Measurements from ENCODE around the gene HTR1A. TPM values are rescaled to one million over a fixed set of nuclear protein-coding genes. Genes with fewer than 3 reads are reported as not detected.
A peak's percentile ranks its signal among the peaks of the same experiment; 100 is the strongest.

Gene HTR1A
- total RNA-seq = not detected
- long read RNA-seq = 0 reads

GRCh38 chr5:63962279-63962678 lies at the start of gene HTR1A:
Gene HTR1A (minus strand): TSS chr5:63962445. CDS start chr5:63961719, 726 bp downstream.
- ATAC-seq (no peak), DNase-seq (no peak)
- intact Hi-C loops (cut with DNase I, micrococcal nuclease) = no loop called here

GRCh38 chr5:64003966-64004365 lies 41.7 kb upstream of the HTR1A start:
- intact Hi-C loops (cut with DNase I, micrococcal nuclease) = no loop called here
- ATAC-seq (no peak), DNase-seq (no peak)

DNA sequence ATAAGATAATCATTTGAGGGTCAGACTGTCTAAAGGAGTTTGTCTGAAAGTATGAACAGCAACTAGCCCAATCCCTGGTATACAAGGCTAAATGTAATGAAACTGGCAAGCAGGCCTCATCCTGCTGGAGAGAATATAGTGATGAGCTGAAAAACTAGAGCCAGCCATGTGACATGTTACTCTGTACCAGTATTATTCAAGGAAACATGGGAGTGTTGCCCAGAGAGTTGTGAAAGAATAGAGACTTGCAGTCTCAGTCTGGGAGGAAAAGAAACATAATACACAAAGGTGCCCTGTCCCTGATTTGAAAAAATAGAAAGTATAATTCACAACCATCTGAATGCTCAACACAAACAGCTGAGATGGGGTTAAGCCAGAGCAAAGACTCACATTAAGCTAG lies 37.9 kb upstream of the HTR1A start:
- intact Hi-C loops (cut with DNase I, micrococcal nuclease) = no loop called here
- DNase-seq (no peak), ATAC-seq (no peak)

GRCh38 chr5:63987053-63987452 lies 24.8 kb upstream of the HTR1A start:
- ATAC-seq = no peak

GRCh38 chr5:63981864-63982263 lies 19.6 kb upstream of the HTR1A start:
- intact Hi-C loops (cut with DNase I, micrococcal nuclease) = no loop called here
- ATAC-seq (no peak), DNase-seq (no peak)

More at GRCh38 chr5:63987053-63987452, 24.8 kb upstream of the HTR1A start:
- DNase-seq = no peak
- intact Hi-C loops (cut with DNase I, micrococcal nuclease) = no loop called here

DNA sequence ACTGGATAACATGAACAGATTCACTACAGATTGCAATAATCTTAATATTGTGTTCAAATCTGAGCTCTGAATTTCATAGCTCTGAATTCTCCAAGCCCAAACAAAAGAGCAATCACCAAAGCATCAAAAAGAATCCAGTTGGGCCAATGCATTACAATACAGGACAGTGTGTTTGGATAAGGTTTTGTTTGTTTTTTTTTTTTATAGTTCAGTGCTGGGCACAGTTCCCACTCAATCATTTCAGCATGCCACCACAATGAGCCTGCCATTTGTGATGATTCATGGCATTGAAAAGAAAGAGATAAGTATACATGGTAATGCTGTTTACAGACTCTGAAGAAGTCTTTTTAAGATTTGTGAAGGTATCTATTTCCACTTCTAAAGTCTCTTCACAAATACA lies 1.7 kb upstream of the HTR1A start:
- intact Hi-C loops (cut with DNase I, micrococcal nuclease) = no loop called here
- no peak for ATAC-seq
- no peak for DNase-seq

DNA sequence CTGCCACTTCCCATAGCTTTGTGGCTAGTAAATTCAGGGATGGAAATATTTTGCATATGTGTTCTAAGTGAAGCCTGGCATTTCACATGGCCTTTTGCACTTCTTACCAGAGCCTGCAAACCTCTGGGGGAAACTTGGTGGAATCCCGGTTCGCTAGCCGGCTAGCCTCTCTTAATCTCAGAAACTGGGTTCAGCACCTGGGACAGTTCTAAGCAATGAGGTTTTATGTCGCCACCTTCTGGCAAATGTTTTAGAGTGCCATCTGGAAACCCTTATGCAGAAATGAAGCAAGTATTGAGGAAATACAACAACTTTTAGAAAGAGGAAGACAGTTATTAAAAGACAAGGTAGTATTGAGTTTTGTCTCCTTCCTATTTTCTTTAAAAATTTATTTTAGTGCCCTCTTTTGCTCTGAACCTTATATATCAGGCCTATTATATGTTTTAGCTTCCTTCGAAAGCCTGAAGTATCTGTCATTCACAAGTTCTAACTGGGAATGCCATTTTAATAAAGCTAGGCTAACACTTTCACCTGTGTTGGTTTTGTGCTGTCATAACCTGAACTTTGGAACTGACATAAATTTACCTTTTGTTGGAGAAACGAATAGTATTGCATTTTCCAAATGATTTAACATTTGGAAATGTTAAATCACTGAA lies 963 bp upstream of the HTR1A start:
- ATAC-seq (peak; percentile 72), DNase-seq (peak in 1 of 2 donors; percentile 21)
- intact Hi-C loops (cut with DNase I, micrococcal nuclease) = no loop called here

DNA sequence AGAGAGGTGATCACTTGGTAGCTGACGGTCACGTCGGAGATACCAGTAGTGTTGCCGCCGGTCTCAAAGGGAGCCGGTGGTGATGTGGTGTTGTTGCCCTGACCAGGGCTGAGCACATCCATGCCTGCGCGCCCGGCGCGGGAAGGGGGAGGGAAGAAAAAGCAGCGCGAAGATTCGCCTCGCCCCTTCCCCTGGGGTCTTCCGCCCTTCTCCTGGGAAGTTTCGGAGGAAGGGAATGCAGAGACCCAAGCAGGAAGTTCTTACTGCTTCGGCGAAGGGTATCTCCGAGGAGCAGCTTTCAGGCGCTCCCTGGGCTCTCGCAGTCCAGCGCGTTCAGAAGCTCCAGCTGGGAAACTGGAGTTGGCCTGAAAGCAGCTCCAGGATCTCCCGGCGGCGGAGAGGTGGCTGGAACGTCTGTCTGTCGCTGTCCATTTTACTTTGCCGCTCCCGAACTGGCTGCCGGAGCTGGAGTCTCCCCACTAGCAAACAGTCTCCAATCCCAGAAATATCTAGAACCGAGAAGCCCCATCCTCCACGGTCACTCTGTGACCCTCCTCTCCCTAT lies 565 bp downstream of the HTR1A start:
- no peak for DNase-seq
- no peak for ATAC-seq
- intact Hi-C loops (cut with DNase I, micrococcal nuclease) = no loop called here

GRCh38 chr5:63961125-63961597 lies 1.1 kb downstream of the HTR1A start:
- intact Hi-C loops (cut with DNase I, micrococcal nuclease) = no loop called here
- DNase-seq (no peak), ATAC-seq (no peak)

DNA sequence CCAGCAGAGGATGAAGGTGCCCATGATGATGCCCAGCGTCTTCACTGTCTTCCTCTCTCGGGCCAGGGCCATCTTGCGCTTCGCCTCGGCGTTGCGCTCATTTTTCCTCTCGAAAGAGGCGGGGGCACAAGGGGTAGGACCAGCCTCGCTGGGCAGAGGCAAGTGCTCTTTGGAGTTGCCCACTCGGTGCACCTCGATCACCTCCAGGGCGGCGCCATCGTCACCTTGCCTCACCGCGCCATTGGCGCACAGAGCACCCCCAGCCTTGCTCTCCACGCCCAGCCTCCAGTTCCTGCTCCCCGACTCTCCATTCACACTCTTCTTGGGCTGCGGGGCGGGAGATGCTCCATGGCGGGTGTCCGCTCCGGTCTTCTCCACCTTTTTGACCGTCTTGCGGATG lies 1.6 kb downstream of the HTR1A start:
- no peak for ATAC-seq
- intact Hi-C loops (cut with DNase I, micrococcal nuclease) = no loop called here
- DNase-seq = no peak

DNA sequence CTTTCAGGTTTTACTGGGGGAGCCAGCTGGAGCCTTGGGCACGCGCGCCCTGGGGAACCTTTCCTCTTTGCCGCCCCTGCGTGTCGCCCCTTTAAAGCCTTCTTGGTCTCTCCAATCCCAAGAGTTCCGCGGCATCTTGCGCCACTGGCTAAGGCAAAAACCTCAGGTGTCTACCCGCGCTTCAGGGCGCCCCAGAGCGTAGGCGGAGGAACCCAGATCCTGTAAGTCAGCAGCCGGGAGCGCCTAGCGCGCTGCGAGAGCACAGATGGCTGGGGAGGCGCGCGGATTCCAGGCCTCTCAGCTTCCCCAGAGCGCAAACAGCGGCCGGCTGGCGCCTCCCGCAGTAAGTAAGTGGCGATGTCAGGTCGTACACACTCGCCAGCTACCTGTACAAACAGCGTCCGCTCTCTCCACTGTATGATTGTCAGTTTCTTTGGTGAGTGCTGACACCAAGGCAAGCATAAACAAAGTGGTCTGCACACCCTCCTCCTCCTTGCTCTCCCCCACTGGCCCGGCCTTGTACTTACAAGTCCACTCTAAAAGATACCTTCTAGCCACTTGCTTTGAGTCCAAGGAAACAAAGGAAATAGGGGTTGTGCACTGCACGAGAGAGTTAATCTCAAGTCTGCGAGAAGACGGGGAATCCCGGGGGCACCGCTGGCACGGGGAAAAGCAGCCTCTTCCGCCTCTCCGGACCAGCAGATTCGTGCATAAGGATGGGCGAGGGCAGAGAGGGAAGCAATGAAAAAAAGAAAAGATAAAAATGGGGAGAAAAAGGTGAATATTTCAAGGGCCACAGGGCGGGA lies 2.9 kb downstream of the HTR1A start:
- ATAC-seq (peak; percentile 52), DNase-seq (peak in 1 of 2 donors; percentile 12)
- intact Hi-C loops (cut with DNase I, micrococcal nuclease) = no loop called here

- intact Hi-C loops (cut with DNase I, micrococcal nuclease) = no loop called here
- ATAC-seq = no peak
- DNase-seq = no peak
Observed at GRCh38 chr5:63958654-63959053, 3.6 kb downstream of the HTR1A start.

DNA sequence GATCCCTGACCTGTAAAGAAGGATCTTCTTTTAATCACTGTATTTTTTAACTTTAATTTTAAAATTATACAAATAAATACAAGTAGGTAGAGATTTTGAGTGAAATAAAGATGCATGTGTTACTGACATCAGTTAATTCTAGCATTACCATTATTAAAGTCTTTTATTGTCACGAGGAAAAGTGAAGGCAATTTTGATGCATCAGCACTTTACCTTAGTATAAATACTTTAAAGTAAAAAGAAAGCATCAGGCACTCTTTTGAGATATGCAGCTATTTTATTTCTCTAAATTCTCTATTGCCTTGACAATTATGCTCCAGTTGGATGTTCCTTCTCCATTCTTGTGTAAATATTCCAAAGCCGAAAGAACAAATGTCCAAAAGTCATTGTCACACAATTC lies 4.6 kb downstream of the HTR1A start:
- intact Hi-C loops (cut with DNase I, micrococcal nuclease) = no loop called here
- ATAC-seq (no peak), DNase-seq (no peak)

- intact Hi-C loops (cut with DNase I, micrococcal nuclease) = no loop called here
- no peak for ATAC-seq
- no peak for DNase-seq
Observed at GRCh38 chr5:63953217-63953616, 9.0 kb downstream of the HTR1A start.

DNA sequence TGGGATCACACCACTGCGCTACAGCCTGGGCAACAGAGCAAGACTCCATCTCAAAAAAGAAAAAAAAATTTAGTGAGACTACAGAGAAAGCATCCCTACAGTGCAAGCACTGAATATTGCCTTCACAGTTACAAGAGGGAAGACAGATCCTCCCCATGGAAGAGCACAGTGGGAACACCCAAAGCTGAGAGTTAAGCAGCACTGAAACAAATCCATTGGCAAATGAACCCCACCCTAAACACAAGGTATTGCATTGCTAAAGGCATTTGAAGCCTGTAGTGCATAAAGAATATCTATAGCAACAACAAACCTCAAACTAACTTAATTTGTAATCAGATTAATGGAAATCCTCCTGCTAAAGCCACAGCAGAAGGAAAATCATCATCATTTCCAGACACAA lies 27.1 kb downstream of the HTR1A start:
- ATAC-seq = no peak
- intact Hi-C loops (cut with DNase I, micrococcal nuclease) = no loop called here
- DNase-seq = no peak

GRCh38 chr5:63931836-63932235 lies 30.4 kb downstream of the HTR1A start:
- DNase-seq (no peak), ATAC-seq (no peak)
- intact Hi-C loops (cut with DNase I, micrococcal nuclease) = no loop called here

GRCh38 chr5:63928451-63928850 lies 33.8 kb downstream of the HTR1A start:
- no peak for DNase-seq
- ATAC-seq = no peak
- intact Hi-C loops (cut with DNase I, micrococcal nuclease) = no loop called here

DNA sequence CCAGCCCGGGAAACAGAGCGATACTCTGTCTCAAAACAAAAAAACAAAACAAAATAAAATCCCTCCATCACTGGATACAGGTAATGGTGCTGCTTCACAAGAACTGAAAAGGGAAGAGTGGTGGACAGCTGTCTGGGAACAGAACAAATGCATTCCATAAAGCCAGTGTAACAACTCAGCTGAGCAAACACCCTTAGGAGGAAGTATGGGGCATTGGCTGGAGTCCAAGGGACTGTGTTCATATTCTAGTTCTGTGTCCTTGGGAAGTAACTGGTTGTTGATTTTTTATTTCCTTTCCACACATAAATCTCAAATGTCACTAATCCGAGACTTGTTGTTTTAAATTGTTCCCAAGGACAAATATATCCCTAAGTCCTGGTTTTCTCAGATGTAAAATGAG lies 38.3 kb downstream of the HTR1A start:
- peak; percentile 100 for ATAC-seq
- intact Hi-C loops (cut with DNase I, micrococcal nuclease) = no loop called here
- peak; percentile 83 to 88 for DNase-seq

DNA sequence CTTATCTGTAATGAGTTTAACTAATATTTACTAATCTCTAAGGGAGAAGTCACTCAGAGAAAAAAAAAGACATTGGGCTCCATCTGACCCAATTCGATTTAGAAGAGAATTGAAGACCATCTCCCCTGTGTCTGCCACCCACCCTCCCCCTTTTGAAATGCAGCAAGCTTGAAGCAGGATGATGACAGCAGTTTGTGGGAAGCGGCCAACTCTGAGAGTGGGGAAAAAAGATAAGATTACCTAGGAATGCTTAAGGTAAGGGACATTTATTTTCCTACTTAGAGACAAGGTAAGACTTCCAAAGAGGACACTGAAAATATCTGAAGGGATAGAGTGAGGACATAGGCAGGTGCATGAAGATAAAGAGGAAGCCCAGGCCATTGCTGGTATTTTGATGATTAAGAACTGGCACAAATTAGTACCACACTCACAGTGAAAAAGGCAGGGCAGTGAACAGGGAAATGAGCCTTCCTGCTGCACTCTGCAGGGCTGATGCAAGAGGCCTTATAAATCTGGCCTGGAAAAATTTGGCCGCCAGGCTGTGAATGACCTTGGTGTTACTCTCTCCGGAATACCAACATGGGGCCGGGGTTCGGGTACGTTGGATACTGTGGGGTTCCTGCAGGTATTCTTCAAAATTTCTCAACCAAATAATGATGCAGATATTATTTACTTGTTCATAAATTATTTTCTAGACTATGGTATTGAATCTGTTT lies 42.3 kb downstream of the HTR1A start:
- intact Hi-C loops (cut with DNase I, micrococcal nuclease) = no loop called here
- ATAC-seq (no peak), DNase-seq (no peak)
